ENCODE results near the gene PRKCE. TPM values are rescaled to one million over a fixed set of nuclear protein-coding genes. Genes with fewer than 3 reads are reported as not detected.

Gene PRKCE
- total RNA-seq, 1 experiment from 2014 or later: 1.3 TPM

DNA sequence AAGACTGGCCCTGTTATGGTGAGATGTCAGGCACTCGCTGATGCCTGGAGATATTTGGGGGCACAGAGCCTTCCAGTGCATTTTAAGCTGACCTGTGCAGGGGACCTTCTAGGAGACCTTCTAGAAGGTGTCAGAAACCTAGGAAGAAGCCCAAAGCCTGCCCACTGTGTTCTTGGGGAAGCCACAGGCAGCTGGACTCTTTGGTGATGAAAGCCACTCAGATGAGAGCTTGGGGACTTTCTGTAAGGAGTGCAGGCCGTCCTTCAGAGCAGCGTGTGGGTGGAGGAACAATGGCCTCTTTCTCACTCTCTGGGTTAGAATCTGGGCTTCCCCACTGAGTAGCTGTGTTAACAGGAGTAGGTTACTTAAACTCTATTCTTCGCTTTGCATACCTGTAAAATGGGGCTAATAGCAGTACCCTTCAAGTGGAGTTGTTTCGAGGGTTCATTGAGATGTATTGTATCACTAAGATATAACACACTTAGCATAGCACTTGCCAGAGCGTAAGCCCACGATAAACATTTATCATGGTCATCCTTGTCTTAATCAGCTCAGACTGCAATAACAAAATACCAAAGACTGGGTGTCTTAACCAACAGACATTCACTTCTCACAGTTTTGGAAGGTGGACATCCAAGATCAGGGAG is 323.4 kb downstream of the PRKCE start:
- H3K4me2 ChIP-seq (ENCODE audit: insufficient read depth, insufficient read length, low read length): no peak overlapping the region
- H3K9ac ChIP-seq (ENCODE audit: extremely low read depth, insufficient read length, low read length): no peak overlapping the region
- Mint-ChIP-seq H3K9me3 (no peaks in the 10 kb centered on the region; a peak in 1 of 5 replicates), H3K27ac (no peak overlapping the region), H3K4me1 (peaks cover 15% of the 10 kb centered on the region in 2 experiments; a peak in 3 of 4 replicates), H3K36me3 (ENCODE audit: insufficient read depth in 1 of 3, low read depth in 3 of 3) (no peaks in the 10 kb centered on the region), H3K27me3 (ENCODE audit: low read depth) (peaks cover 11% of the 10 kb centered on the region), H3K4me3 (no peak overlapping the region)
- H3K4ac ChIP-seq (ENCODE audit: low read depth, low read length): no peak overlapping the region
- no peak overlapping the region for H3K27ac ChIP-seq (ENCODE audit: insufficient read length, low read depth, low read length)
- no peak overlapping the region for H2BK120ac ChIP-seq (ENCODE audit: low read depth, low read length, poor library complexity, severe bottlenecking)
- no peak for DNase-seq
- no peaks in the 10 kb centered on the region for H4K20me1 ChIP-seq (ENCODE audit: control insufficient read depth, insufficient read depth, insufficient read length)
- no peak overlapping the region for H2AK5ac ChIP-seq (ENCODE audit: insufficient read length, low read length)
- H3K23me2 ChIP-seq (ENCODE audit: insufficient read length, low read depth, low read length, poor library complexity, severe bottlenecking): no peaks in the 10 kb centered on the region
- WGBS (ENCODE audit: extremely low coverage, insufficient read length, low lambda C conversion rate): no CpG with 5 or more reads among the region's 7 CpGs
- H3K18ac ChIP-seq (ENCODE audit: insufficient read length, low read depth, low read length): no peak overlapping the region
- H3K23ac ChIP-seq (ENCODE audit: insufficient read length, low read depth, low read length): no peak overlapping the region
- no peak overlapping the region for H2BK15ac ChIP-seq (ENCODE audit: low read depth, low read length)
- TF ChIP-seq, protein P1, sequence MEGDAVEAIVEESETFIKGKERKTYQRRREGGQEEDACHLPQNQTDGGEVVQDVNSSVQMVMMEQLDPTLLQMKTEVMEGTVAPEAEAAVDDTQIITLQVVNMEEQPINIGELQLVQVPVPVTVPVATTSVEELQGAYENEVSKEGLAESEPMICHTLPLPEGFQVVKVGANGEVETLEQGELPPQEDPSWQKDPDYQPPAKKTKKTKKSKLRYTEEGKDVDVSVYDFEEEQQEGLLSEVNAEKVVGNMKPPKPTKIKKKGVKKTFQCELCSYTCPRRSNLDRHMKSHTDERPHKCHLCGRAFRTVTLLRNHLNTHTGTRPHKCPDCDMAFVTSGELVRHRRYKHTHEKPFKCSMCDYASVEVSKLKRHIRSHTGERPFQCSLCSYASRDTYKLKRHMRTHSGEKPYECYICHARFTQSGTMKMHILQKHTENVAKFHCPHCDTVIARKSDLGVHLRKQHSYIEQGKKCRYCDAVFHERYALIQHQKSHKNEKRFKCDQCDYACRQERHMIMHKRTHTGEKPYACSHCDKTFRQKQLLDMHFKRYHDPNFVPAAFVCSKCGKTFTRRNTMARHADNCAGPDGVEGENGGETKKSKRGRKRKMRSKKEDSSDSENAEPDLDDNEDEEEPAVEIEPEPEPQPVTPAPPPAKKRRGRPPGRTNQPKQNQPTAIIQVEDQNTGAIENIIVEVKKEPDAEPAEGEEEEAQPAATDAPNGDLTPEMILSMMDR (conservative IDR thresholded peaks at IDR 0.05): no peak
- no peaks in the 10 kb centered on the region for H3K9me3 ChIP-seq (ENCODE audit: control insufficient read depth, low read depth, low read length)
- H2BK20ac ChIP-seq (ENCODE audit: low read depth, low read length, poor library complexity, severe bottlenecking): no peak overlapping the region
- no peak overlapping the region for H3K14ac ChIP-seq (ENCODE audit: insufficient read depth, low read length)
- no peaks in the 10 kb centered on the region for H3K4me1 ChIP-seq (ENCODE audit: insufficient read depth, low read length)
- no peaks in the 10 kb centered on the region for H3K79me1 ChIP-seq (ENCODE audit: insufficient read depth, low read depth, low read length, poor library complexity, severe bottlenecking)
- H3K27me3 ChIP-seq (ENCODE audit: insufficient read depth, low read length): no peaks in the 10 kb centered on the region
- no peak overlapping the region for H2BK12ac ChIP-seq (ENCODE audit: insufficient read length, low read depth, low read length)
- H3K56ac ChIP-seq (ENCODE audit: insufficient read length, low read depth, low read length): no peak overlapping the region
- no peak overlapping the region for H2BK5ac ChIP-seq (ENCODE audit: insufficient read length, low read length)
- H4K8ac ChIP-seq (replicated peaks; ENCODE audit: insufficient read length, low read depth, low read length): no peak overlapping the region
- H3K79me2 ChIP-seq (ENCODE audit: insufficient read depth, low read length): no peaks in the 10 kb centered on the region
- no peak overlapping the region for H4K91ac ChIP-seq (ENCODE audit: insufficient read length, low read depth, low read length)
- no peak overlapping the region for H2AFZ ChIP-seq (ENCODE audit: low read length)
- H3T11ph ChIP-seq (ENCODE audit: low read length): no peak overlapping the region
- H4K5ac ChIP-seq (ENCODE audit: insufficient read length, low read depth, low read length): no peak overlapping the region
